HL-60 (cell line): ENCODE results near the gene DNAJC4.

ENCODE experiments used
- GABPA ChIP-seq: IDR thresholded peaks from 2 replicates; pipeline ENCODE4 v1.6.1; 2012; ENCODE audit warnings: low read depth
- POLR2AphosphoS5 ChIP-seq: IDR thresholded peaks from 2 replicates; pipeline ENCODE4 v1.6.1; 2012; ENCODE audit warnings: low read depth
- TF ChIP-seq, protein P1 (sequence below): IDR thresholded peaks from one replicate; pipeline ENCODE4 v1.5.1; 2011; ENCODE audit warnings: low read length, control low read depth, inconsistent platforms; ENCODE audit not compliant: insufficient read depth

DNA sequence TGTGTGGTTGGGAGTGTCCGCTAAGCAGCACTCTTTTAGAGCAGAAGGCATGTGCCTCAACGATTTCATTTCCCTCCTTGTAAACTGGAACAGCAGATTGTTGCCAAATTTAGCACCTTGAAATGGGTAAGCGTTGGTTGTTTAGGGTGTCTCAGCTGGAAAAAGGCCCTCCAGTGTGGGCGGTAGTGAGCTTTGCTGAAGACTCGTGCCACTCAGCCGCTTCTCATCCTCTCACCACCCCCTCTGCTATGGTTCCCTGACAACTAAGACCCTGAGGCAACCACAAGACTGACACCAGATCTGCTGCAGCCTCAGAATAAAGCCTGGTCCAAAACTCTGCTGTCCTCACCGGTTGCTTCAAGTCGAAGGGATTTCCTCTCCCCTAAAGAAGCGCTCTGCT, 33.7 kb upstream of the DNAJC4 start:
- TF ChIP-seq, protein P1, sequence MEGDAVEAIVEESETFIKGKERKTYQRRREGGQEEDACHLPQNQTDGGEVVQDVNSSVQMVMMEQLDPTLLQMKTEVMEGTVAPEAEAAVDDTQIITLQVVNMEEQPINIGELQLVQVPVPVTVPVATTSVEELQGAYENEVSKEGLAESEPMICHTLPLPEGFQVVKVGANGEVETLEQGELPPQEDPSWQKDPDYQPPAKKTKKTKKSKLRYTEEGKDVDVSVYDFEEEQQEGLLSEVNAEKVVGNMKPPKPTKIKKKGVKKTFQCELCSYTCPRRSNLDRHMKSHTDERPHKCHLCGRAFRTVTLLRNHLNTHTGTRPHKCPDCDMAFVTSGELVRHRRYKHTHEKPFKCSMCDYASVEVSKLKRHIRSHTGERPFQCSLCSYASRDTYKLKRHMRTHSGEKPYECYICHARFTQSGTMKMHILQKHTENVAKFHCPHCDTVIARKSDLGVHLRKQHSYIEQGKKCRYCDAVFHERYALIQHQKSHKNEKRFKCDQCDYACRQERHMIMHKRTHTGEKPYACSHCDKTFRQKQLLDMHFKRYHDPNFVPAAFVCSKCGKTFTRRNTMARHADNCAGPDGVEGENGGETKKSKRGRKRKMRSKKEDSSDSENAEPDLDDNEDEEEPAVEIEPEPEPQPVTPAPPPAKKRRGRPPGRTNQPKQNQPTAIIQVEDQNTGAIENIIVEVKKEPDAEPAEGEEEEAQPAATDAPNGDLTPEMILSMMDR, result no peak
- TF ChIP-seq POLR2AphosphoS5 (no peak), GABPA (no peak)
